Measurements from ENCODE around the gene GPR180.
"Not testable (repeated sequence)": the region's sequence is repeated elsewhere in the genome, so short reads cannot be mapped to it uniquely, and the experiment has no call there.

- TF ChIP-seq CTCF (conservative IDR thresholded peaks at IDR 0.05; ENCODE audit: low read length); EZH2phosphoT487 (IDR thresholded peaks at IDR 0.05; ENCODE audit: borderline replicate concordance): not testable (repeated sequence)
Observed at GRCh38 chr13:94637677-94638076, 36.0 kb downstream of the GPR180 start.

Data from Loucy (cell line).